UCSD-AML1 (cell line): ENCODE measurements around the gene DGKH.

ENCODE experiments used
- DNase-seq: peaks from one replicate; lab custom pipeline; 2025; ENCODE audit not compliant: unreplicated experiment; lab: John Stamatoyannopoulos, UW

Gene DGKH, protein sequence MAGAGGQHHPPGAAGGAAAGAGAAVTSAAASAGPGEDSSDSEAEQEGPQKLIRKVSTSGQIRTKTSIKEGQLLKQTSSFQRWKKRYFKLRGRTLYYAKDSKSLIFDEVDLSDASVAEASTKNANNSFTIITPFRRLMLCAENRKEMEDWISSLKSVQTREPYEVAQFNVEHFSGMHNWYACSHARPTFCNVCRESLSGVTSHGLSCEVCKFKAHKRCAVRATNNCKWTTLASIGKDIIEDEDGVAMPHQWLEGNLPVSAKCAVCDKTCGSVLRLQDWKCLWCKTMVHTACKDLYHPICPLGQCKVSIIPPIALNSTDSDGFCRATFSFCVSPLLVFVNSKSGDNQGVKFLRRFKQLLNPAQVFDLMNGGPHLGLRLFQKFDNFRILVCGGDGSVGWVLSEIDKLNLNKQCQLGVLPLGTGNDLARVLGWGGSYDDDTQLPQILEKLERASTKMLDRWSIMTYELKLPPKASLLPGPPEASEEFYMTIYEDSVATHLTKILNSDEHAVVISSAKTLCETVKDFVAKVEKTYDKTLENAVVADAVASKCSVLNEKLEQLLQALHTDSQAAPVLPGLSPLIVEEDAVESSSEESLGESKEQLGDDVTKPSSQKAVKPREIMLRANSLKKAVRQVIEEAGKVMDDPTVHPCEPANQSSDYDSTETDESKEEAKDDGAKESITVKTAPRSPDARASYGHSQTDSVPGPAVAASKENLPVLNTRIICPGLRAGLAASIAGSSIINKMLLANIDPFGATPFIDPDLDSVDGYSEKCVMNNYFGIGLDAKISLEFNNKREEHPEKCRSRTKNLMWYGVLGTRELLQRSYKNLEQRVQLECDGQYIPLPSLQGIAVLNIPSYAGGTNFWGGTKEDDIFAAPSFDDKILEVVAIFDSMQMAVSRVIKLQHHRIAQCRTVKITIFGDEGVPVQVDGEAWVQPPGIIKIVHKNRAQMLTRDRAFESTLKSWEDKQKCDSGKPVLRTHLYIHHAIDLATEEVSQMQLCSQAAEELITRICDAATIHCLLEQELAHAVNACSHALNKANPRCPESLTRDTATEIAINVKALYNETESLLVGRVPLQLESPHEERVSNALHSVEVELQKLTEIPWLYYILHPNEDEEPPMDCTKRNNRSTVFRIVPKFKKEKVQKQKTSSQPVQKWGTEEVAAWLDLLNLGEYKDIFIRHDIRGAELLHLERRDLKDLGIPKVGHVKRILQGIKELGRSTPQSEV

DNA sequence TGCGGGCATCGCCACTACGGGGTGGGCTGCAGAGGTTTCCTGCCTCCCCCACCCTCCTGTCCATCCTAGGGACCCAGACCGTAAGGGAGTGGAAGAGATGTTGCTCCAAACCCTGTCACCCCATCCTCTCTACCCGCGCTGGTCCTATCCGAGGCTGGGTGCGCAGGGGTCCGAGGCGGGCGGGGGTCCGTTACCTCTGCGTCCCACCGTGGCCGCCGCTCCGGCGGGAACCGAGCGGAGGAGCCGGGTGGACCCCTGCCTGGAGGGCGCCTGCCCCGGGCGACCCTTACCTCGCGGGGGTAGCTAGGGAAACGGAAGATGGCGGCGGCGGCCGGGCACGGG lies at the start of gene DGKH:
Gene DGKH (plus strand): TSS at position 307 of the 342 bp plus-strand sequence. CDS start 126 bp downstream, outside the sequence.
- no peak for DNase-seq

DNA sequence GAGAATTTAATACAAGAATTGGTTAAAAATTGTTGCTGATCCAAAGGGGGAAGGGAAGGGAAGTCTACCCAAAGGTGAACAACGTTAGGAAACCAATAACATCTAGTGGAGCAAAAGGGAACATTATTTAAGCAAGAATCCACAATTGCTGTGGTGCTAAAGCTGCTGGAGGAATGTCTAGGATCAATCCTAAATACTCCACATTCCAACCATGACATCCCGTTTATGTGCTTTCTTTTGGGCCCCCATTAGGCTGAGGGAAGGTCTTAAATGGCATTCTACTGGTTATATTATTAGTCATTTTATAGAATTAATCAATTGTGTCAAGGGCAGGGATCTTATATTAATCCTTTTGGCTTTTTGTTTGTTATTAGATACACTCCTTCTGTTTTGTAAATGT lies 47.6 kb upstream of the DGKH start:
- no peak for DNase-seq

DNA sequence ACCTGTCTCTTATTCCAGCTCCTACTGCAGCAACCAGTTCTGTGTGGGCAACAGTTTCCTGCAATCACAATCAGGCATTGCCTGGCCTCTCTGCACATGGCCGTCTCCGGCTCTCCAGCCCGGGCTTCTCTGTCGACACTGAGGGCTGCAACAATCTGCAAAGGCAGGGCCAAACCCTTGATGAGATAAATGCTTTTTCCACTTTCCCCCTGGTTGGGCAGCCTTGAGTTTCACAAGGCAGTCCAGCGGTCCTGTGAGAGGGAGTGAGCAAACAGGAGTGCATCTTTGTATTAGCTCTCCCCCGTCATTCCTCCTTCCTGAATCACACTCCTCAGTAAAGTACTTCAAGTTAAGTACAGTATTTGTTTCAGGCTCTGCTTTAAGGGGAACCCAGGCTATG lies 46.9 kb upstream of the DGKH start:
- no peak for DNase-seq

DNA sequence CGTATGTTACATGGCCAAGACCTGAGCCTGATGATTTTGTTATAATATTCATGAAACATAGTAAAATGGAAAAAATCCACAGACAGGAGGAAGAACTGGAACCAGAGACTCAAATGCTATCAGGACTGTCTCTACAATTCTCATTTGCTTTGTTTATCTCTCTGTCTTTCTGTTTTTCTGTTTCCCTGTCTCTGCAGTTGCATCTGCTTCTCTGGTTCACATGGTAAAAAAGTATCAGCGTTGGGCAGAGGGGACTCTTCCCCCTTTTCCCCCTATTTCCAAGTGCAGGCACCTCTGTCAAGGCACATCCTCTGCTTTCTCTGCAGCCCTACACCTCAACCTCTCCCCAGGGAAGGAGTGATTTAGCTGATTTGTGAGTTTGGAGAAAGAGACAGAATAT lies 46.4 kb upstream of the DGKH start:
- no peak for DNase-seq

DNA sequence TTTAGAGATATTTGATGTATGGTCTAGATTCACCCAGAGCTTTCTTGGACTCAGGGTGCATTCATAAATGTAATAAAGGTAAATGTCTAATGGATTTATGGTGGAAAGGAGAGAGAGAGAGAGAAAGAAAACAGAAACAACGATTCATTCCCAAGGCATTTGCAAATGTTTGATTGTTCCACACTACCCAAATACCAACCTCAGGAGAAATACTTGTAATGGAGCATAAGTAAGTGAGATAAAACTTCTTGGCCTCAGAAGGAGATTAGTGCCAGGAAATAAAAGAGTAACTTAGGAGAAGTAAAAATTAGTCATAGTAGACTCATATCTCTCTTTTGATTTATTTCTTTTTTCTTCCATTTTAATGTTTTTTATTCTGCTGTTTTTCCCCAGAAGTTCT lies 40.6 kb upstream of the DGKH start:
- no peak for DNase-seq

DNA sequence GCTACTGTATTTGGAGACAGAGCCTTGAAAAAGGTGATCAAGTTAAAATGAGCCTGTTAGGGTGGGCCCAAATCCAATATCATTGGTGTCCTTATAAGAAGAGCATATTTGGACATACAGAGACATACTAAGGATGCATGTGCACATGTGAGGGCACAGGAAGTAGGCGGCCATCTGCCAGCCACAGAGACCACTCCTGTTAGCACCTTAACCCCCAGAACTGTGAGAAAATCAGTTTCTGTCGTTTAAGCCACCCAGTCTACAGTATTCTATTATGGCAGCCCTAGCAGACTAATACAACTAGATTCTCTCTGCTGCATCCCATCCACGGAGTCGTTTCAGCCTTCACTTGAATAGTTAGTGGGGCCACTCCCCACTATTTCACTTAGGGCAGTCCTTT lies 39.4 kb upstream of the DGKH start:
- DNase-seq, result no peak

DNA sequence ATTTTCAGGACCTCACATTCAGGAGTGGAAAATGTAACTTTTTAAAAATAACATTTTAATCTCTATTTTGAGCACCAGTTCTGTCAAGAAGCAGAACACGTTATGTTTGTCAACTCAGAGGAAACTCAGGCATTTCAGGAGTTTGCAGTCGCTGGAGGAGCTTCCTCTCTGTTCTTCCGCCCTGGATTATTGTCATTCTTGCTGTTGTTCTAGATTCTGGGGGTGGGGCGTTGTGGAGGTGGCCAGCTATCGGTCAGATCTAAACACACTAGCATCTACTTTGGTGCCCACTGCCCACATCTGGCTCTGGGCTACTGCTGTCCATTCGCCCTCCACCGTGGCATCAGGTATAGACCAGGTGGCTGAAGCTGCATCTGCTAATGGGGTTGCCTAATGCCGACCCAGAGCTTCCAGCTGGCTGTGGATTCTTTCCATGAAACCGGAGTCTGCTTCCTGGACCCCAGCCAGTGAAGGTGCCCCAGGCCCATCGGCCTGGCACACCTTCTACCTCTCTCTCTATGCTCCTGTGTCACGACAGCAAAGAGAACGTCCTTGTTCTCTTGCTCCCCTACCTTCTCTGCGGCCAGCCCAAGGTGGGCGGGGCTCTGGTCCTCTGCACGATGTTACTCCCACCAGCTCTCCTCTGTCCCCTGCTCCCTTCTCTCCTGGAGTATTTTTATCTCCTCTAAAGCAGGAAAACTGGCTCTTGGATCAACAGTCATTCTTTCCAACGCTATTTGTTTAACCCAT lies 36.7 kb upstream of the DGKH start:
- no peak for DNase-seq

DNA sequence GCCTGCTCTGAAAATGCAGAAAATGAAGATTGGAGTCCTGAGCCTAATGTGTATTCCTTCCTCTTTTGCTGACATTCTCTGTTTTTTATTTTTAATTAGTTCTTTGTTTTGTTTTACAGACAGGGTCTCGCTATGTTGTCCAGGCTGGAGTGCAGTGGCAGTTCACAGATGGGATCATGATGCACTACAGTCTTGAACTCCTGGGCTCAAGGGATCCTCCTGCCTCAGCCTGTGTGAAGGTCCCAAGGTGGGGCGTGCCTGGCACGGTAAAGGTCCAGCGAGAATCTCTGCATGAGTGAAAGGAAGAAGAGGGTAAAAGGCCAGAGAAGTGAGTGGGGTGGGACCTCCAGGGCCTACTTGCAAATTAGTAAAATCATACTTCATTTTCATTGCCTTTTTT lies 34.3 kb upstream of the DGKH start:
- DNase-seq, result no peak

DNA sequence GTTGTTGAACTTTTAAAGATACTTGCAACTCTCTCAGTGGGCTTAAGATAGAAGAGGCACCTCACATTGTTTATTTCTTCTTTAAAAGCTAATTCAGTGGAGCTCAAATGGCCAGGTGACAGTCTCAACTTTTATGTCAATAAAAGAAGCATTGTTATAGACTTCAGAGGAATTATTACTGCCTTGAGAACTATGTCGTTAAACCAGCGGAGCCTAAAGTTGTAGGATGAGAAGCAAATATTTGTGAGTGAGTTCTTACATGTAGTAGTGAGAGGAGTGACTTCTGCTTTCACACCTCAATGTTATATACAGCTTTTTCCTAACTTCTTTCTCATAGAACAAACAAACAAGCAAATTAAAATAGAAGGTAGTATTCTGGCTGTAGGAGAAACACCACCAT lies 31.2 kb upstream of the DGKH start:
- no peak for DNase-seq

DNA sequence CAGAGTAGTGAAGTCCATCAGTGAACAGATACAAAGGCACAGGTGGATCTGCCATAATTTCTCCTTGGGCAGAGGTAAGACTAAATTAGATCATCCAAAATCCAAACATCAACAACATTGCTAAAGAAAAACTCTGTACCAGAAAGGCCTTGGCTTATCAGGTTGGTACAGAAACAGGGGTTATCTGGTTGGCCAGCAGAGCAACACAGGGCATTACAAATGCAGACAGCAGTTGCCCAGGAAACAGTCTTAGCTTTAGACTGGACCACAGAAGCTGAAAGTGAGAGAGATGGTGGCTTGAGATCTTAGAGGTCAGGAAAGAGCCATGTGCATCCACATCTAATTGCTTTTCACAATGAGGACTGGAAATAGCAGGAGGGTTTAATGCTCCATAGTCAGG lies 26.6 kb upstream of the DGKH start:
- DNase-seq, result no peak

DNA sequence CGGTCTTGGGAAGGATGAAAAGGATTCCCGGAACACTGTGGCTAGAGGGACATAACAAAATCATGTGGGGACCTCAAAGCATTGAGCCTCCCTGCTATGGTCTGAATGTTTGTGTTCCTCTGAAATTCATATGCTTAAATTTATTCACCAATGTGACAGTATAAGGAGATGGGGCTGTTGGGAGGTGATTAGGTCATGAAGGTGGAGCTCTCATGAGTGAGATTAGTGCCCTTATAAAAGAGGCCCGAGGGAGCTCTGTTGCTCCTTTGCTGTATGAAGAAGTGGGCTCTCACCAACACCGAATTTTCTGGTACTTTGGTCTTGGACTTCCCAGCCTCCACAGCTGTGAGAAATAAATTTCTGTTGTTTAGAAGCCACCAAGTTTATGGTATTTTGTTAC lies 26.1 kb upstream of the DGKH start:
- DNase-seq, result no peak

DNA sequence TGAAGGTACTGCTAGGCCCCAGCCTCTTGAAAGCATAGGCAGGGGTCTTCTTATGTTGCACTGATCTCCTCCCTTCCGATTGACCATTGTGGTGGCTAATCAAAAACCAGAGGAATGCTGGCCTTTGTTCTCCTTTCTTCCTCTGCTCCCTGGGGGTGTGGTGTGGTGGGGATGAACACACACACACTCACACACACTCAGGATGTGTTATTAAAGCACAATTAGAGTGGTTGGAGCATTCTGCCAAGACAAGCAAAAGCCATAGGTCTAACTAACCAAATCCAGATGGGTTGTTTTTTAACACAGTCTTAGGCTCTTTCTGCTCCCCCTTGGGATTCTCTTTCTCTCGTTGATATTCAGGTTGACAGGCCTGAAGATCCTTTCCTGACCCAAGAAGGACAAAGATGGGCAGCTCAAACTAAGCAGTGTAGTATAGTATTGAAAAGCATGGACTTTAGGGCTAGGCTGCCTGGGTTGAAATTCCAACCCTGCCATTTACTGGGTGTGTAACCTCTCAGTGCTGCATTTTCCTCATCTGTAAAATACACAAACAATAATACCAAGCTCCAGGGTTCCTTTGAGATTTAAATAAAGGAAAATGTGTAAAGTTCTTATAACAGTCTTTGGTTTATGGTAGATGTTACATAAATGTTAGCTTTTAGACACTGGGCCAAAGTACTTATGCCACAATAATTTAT lies 25.5 kb upstream of the DGKH start:
- DNase-seq, result no peak

DNA sequence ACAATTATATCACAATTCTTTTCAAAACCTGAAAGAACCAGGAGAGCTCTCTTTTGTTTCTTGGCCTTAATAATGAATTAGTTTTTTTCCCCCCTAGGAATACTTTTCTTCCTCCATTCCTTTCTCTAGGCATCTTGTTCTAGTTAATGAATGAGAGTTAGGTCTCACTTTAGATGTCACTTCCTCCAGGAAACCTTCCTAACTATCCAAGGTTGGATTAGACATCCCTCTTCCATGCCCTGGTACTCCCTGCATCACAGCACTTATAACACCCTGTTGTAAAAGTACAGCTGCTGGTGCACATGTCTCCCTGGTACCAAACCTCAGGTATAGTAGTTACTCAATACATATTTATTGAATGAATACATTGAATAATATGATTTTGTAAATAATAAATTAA lies 21.2 kb upstream of the DGKH start:
- DNase-seq, result no peak

DNA sequence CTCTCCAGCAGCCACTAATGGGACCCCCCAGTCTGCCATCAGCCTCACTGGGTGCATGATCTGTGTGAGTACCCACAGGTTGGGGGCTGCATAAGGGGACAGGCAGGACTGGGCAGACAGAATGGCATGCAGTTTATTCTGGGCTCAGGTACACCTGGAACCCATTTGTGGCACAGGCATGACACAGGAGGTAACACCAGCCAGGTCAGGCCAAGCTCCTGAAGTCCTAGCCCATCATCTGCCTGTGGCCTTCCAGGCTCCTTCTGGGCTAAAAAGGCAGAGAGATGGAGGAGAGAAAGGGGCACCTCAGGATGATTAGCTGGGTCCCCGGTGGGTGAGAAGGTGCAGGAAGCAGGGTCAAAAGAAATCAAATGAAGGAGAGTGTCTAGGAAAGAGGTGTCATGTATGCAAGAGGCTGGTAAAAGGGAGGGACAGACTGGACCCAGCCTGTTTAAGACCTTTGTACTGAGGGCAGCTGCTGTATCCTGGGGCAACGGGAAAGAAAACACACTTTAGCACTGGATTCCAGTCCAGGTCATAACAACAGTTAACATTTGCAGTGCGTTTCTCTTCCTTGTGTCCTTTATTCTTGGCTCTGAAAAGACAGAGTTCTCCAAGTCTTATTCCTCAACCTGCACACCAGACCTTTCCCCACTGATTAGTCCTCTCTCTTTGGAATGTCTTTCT lies 20.2 kb upstream of the DGKH start:
- no peak for DNase-seq

DNA sequence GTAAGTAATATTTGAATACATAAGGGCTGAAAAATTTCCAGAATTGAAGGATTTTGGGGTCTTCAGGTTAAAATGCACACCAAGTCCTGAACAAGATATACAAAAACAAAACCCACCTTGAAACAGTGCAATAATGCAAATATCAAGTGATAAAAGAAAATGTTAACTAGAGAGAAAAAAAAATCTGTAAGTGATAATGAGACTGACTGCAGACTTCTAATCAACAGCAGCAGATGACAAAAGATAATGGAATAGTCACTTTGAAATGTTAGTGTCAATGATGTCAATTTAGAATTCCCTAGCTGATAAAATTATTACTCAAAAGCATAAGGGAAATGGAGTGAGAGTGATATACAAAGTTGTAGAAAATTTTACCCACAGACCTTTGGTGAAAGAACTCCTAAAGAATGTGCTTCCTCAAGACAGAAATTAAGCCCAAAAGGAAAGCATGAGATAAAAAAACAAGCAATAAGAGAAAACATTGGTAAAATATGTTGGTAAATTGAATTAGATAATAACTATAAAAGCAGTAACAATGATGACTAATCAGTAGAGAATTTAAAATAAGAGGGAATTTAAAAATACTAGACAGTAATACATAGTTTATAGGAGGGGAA lies 12.4 kb upstream of the DGKH start:
- DNase-seq, result no peak

DNA sequence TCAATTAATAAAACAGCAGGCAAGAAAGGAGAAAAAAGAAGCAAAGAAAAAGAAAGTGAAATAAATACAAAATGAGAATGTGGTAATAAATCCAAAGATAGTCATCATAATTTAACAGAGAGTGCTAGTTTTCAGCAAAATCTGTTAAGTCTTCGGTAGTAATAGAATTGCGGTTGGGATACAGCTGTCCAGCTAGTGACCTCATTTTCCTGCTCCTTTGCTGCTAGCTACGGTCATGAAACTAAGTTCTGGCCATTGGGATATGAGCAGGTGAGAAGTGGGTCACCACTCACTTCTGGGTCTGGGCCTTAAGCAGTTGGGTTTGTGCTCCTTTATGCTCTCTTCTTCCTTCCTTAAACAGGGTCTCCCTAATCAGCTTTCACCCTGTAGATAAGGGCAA lies 11.7 kb upstream of the DGKH start:
- DNase-seq, result no peak

DNA sequence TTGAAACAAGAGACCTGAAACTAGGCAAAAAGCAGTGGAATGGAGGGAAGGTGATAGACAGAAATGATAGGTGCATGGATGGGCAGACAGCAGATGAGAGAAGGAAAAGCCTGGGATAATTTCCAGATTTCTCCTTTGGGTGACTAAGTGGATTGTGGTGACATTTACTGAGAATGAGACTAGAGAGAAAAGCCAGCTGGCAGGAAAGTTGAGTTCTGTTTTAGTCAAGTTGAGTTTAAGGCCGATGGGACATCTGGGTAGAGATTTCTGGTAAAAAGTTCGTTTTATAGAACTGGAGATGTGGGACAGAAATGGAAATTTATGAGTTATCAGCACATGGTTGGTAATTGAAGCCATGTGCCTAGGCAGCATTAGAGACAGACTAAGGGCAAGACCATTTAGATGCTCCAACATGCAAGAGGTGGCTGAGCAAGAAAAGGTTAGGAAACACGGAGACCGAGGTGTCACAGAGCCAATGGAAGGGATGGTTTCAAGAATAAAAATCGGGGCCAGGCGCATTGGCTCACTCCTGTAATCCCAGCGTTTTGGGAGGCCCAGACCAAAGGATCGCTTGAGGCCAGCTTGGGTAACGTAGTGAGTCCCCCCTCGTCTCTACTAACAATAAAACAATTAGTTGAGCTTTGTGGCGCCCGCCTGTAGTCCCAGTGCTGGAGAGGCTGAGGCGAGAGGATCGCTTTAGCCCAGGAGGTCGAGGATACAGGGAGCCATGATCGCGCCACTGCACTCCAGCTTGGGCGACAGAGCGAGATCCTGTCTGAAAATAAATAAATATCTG lies 9.6 kb upstream of the DGKH start:
- no peak for DNase-seq

DNA sequence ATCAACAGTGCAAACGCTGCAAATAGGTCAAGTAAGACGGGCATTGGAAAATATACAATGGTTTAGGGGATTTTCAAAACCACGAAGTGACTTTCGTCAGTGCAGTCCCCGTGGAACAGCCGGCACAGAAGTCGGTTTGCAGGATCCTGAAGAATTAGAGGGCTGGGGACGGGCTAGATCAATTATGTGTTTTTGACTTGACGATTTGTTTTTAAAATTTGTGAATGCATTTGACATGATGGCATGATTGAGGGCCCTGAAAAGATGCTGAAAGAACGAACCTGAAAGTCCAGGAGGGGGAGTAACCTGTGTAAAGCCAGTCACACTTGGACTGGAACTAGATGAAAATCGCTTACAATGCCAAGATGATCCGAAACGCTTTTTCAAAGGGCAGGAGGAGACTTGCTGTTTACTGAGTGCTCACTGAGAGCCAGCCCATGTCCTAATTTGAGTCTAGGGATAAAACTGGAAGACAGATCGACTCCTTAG lies 8.9 kb upstream of the DGKH start:
- DNase-seq, result no peak
